Measurements from ENCODE around the gene KSR2. TPM values are rescaled to one million over a fixed set of nuclear protein-coding genes. Genes with fewer than 3 reads are reported as not detected.

KSR2 gene
- total RNA-seq, 2 donors from 2014 or later: 0.07 to 0.08 TPM

- Histone ChIP-seq H3K36me3 (no peaks in the 10 kb centered on the region), H3K27ac (no peak overlapping the region), H3K27me3 (no peaks in the 10 kb centered on the region), H3K4me1 (peaks cover 0 to 4% of the 10 kb centered on the region in 2 donors), H3K9me3 (no peaks in the 10 kb centered on the region), H3K4me3 (no peak overlapping the region)
- DNase-seq (ENCODE audit: low spot score): no peak
- no peak for TF ChIP-seq CTCF (IDR thresholded peaks at IDR 0.05)
Observed at GRCh38 chr12:117528538-117528937, 440.3 kb downstream of the KSR2 start.

- Histone ChIP-seq H3K4me3 (no peak overlapping the region), H3K9me3 (no peaks in the 10 kb centered on the region), H3K4me1 (peaks cover 0 to 4% of the 10 kb centered on the region in 2 donors), H3K27ac (no peak overlapping the region), H3K27me3 (no peaks in the 10 kb centered on the region), H3K36me3 (no peaks in the 10 kb centered on the region)
- TF ChIP-seq CTCF (IDR thresholded peaks at IDR 0.05): no peak
- no peak for DNase-seq (ENCODE audit: low spot score)
Observed at GRCh38 chr12:117527479-117527855, 441.3 kb downstream of the KSR2 start.

GRCh38 chr12:117526757-117527478 is 441.9 kb downstream of the KSR2 start:
- no peak for TF ChIP-seq CTCF (IDR thresholded peaks at IDR 0.05)
- H3K36me3 ChIP-seq: no peaks in the 10 kb centered on the region
- no peak overlapping the region for H3K4me3 ChIP-seq
- no peak for DNase-seq (ENCODE audit: low spot score)
- peaks cover 0 to 4% of the 10 kb centered on the region in 2 donors for H3K4me1 ChIP-seq
- no peaks in the 10 kb centered on the region for H3K9me3 ChIP-seq
- no peaks in the 10 kb centered on the region for H3K27me3 ChIP-seq
- no peak overlapping the region for H3K27ac ChIP-seq

GRCh38 chr12:117525766-117526165 is 443.0 kb downstream of the KSR2 start:
- H3K4me1 ChIP-seq: peaks cover 0 to 4% of the 10 kb centered on the region in 2 donors
- no peak for DNase-seq (ENCODE audit: low spot score)

GRCh38 chr12:117524806-117525205 is 444.0 kb downstream of the KSR2 start:
- no peak for TF ChIP-seq CTCF (IDR thresholded peaks at IDR 0.05)

More at GRCh38 chr12:117525766-117526165, 443.0 kb downstream of the KSR2 start:
- no peaks in the 10 kb centered on the region for H3K9me3 ChIP-seq
- no peak overlapping the region for H3K4me3 ChIP-seq
- no peak overlapping the region for H3K27ac ChIP-seq
- no peak for TF ChIP-seq CTCF (IDR thresholded peaks at IDR 0.05)
- H3K27me3 ChIP-seq: no peaks in the 10 kb centered on the region
- no peaks in the 10 kb centered on the region for H3K36me3 ChIP-seq

GRCh38 chr12:117523971-117524370 is 444.8 kb downstream of the KSR2 start:
- no peak overlapping the region for H3K27ac ChIP-seq
- H3K9me3 ChIP-seq: no peaks in the 10 kb centered on the region
- DNase-seq (ENCODE audit: low spot score): no peak
- no peaks in the 10 kb centered on the region for H3K36me3 ChIP-seq
- TF ChIP-seq CTCF (IDR thresholded peaks at IDR 0.05): no peak
- no peak overlapping the region for H3K4me3 ChIP-seq
- H3K27me3 ChIP-seq: no peaks in the 10 kb centered on the region
- H3K4me1 ChIP-seq: peaks cover 0 to 11% of the 10 kb centered on the region in 2 donors

More at GRCh38 chr12:117524806-117525205, 444.0 kb downstream of the KSR2 start:
- Histone ChIP-seq H3K4me1 (peaks cover 0 to 4% of the 10 kb centered on the region in 2 donors), H3K9me3 (no peaks in the 10 kb centered on the region), H3K27ac (no peak overlapping the region), H3K4me3 (no peak overlapping the region), H3K27me3 (no peaks in the 10 kb centered on the region), H3K36me3 (no peaks in the 10 kb centered on the region)
- no peak for DNase-seq (ENCODE audit: low spot score)

All from right atrium auricular region (tissue), 2 donors.